ENCODE measurements around the gene FGF14.

- TF ChIP-seq ZNF785 (tag by site-specific recombination; IDR thresholded peaks at IDR 0.05) = no peak
- no peak for TF ChIP-seq ZSCAN16 (tag by site-specific recombination; IDR thresholded peaks at IDR 0.05)
- no peak for TF ChIP-seq MEIS1 (CRISPR knock-in tag; IDR thresholded peaks at IDR 0.05; ENCODE audit: borderline replicate concordance)
Measured at GRCh38 chr13:102091231-102091630, 310.6 kb downstream of the FGF14 start.
